ENCODE results near the gene DCTN2.
A peak's percentile ranks its signal among the peaks of the same experiment; 100 is the strongest.
"Not testable (repeated sequence)": the region's sequence is repeated elsewhere in the genome, so short reads cannot be mapped to it uniquely, and the experiment has no call there.

Gene DCTN2

GRCh38 chr12:57513677-57514076 lies 33.3 kb downstream of the DCTN2 start:
- not testable (repeated sequence) for DNase-seq

GRCh38 chr12:57513266-57513665 lies 33.7 kb downstream of the DCTN2 start:
- DNase-seq = no peak

GRCh38 chr12:57512665-57513064 lies 34.3 kb downstream of the DCTN2 start:
- no peak for DNase-seq

DNA sequence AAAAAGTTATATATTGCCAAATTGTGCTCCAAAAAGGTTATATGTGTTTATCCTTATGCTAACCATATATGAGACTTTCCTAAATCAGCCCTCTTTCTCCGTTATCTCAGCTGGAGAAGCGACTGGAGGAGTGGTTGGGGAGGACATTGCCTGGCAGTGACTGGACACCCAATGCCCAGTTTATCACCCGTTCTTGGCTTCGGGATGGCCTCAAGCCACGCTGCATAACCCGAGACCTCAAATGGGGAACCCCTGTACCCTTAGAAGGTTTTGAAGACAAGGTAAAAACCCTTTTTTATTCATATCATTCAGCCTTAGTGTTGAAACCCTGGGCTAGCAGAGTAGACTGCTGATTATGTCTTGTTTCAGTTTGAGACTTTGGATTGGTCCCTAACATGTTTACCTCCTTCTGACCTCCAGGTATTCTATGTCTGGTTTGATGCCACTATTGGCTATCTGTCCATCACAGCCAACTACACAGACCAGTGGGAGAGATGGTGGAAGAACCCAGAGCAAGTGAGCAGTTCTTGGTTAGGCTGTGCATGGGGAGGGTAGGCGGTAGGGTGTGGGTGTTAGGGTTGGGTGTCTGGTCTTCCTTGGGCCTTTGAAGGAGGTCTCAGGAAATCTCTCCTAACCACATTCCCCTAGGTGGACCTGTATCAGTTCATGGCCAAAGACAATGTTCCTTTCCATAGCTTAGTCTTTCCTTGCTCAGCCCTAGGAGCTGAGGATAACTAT lies 35.2 kb downstream of the DCTN2 start:
- DNase-seq = no peak

DNA sequence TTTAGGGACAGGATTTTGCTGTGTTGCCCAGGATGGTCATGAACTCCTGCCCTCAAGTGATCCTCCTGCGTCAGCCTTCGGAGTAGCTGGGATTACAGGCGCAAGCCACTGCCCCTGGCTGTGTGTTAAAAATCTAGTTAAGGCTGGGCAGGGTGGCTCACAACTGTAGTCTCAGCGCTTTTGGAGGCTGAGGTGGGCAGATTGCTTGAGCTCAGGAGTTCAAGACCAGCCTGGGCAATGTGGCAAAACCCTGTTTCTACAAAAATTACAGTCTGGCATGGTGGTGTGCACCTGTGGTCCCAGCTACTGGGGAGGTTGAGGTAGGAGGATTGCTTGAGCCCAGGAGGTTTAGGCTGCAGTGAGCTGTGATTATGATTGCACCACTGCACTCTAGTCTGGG lies 35.8 kb downstream of the DCTN2 start:
- no peak for DNase-seq

GRCh38 chr12:57507796-57508195 lies 39.2 kb downstream of the DCTN2 start:
- DNase-seq = not testable (repeated sequence)

GRCh38 chr12:57506541-57506940 lies 40.5 kb downstream of the DCTN2 start:
- DNase-seq = not testable (repeated sequence)

GRCh38 chr12:57502311-57502969 lies 44.6 kb downstream of the DCTN2 start:
- not testable (repeated sequence) for DNase-seq

- DNase-seq = no peak
Measured at GRCh38 chr12:57500213-57500612, 46.8 kb downstream of the DCTN2 start.

DNA sequence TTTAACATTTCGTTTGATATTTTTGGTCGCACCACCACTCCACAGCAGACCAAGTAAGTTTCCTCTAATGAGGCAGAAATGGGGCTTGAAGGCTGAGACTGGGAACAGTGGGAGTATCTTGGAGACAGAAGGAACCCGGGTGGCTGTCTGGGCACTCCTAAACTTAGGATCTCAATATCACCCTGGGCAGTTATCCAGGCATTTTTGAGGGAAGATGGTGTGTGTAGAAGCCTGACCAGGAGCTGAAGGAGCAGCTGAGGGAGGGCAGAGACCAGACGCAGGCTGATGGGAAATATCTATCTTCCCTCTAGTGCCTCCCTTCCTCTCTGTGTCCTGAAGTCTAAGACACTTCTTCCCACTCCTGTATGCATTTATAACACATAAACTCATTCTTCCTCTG lies 48.4 kb downstream of the DCTN2 start:
- DNase-seq = no peak

- no peak for DNase-seq
Measured at GRCh38 chr12:57498132-57498502, 48.9 kb downstream of the DCTN2 start.

DNA sequence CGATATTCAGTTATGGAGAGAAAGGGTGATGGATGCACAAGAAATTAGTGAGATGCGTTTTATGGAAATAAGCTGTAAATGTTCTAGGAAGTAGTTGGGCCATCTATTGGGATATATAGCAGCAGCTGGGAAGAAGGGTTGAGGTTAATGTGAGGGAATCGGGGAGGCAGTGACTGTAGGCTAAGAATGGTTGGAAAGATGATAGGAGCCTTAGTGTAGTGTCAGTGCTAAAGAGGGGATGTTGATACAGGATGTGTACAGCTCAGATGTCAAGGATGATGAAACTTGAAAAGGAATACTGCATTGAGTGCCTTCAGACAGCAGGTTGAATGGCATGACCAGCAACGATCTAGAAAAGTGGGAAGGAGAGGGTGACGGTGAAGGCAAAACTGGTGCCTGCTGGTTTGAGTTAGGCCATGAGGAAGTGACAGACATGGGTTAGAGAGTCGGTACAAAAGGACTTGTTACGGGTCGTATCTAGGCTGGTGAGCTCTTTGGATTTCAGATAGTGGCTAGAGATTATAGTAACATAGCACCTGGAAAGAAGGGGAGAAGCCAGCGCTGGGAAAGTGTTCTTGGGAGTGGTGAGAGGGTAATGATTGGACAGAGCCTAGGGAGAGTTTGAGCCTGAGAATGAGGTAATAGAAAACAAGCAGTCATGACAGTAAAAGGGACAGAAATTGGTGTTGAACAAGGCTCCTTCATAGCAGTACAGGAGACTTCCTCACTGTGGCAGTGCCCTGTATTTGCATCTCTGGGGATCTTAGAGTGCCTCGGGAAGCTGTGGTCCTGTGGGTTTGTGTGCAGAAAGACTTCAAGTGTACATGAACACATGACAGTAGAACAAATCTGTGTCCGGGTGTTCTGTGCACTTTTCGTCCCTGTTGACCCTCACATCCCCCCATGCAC lies 49.5 kb downstream of the DCTN2 start:
- DNase-seq = no peak

- DNase-seq = no peak
Measured at GRCh38 chr12:57496822-57497221, 50.2 kb downstream of the DCTN2 start.

DNA sequence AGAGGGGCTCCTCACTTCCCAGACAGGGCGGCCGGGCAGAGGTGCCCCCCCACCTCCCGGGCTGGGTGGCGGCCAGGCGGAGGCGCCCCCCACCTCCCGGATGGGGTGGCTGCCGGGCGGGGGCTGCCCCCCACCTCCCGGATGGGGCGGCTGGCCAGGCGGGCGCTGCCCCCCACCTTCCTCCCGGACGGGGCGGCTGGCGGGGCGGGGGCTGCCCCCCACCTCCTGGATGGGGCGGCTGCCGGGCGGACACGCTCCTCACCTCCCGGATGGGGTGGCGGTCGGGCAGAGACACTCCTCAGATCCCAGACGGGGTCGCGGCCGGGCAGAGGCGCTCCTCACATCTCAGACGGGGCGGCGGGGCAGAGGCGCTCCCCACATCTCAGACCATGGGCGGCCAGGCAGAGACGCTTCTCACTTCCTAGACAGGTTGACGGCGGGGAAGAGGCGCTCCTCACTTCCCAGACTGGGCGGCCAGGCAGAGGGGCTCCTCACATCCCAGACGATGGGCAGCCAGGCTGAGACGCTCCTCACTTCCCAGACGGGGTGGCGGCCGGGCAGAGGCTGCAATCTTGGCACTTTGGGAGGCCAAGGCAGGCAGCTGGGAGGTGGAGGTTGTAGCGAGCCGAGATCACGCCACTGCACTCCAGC lies 51.8 kb downstream of the DCTN2 start:
- not testable (repeated sequence) for DNase-seq

DNA sequence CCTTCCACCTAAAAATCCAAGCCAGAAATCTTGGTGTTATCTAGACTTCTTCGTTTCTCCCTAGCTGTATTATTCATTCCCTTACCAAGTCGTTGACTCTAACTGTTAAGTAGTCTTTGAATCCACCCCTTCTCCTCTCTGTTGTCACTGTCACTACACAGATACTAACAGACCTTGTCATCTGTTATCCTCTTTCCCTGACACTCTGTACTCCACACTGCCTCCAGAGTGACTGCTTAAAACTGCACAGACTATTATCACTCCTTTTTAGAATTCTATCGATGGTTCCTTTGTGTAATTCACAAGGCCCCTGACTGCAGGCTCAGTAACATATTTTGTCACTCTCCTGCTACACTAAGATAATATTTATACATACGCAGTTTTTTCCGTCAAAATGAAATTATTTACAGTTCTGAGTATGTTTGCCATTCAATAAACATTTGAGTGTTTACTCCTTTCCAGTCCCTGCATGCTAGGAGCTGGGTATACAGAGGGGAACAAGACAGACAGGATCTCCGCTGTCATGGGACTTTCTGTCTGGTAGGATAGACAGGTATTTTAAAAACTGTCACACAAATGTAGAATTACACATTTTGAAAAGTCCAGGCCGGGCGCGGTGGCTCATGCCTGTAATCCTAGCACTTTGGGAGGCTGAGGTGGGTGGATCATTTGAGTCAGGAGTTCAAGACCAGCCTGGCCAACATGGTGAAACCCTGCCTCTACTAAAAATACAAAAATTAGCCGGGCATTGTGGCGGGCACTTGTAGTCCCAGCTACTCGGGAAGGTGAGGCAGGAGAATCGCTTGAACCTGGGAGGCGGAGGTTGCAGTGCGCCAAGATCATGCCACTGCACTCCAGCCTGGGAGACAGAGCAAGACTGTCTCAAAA lies 55.4 kb downstream of the DCTN2 start:
- no peak for DNase-seq

GRCh38 chr12:57490126-57490525 lies 56.9 kb downstream of the DCTN2 start:
- no peak for DNase-seq

GRCh38 chr12:57489157-57489641 lies 57.8 kb downstream of the DCTN2 start:
- no peak for DNase-seq

DNA sequence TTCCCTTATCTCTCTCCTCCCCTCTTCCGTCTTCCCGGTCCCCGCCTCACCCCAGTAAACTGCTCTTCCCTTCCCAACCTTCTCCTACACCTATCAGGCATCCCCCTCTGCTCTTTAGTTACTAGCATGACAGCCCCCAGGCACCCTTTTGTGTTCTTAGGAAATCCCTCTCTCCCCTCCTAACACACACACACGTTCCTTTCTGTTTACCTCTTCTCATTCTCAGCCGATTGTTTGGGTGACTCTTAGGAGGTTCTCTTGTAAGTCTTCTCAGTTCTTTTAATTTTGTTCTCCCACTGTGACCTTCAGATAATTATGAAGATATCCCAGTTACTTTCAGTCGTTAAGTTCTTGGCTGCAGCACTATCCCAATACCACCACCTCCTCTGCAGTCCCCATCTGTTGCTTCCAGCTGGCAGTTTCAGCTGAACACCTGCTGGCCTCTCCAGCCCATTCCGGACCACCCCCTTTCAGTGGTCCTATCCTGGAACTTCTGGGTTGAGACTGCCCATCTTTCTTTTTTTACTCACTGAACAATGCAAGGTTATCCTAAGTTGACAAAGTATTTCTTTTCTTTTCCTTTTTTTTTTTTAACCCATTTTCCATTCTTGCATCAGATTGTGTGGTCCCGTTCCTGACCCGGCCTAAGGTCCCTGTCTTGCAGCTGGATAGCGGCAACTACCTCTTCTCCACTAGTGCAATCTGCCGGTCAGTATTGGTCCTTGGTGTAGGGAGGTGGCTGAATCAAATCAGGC lies 58.4 kb downstream of the DCTN2 start:
- no peak for DNase-seq

DNA sequence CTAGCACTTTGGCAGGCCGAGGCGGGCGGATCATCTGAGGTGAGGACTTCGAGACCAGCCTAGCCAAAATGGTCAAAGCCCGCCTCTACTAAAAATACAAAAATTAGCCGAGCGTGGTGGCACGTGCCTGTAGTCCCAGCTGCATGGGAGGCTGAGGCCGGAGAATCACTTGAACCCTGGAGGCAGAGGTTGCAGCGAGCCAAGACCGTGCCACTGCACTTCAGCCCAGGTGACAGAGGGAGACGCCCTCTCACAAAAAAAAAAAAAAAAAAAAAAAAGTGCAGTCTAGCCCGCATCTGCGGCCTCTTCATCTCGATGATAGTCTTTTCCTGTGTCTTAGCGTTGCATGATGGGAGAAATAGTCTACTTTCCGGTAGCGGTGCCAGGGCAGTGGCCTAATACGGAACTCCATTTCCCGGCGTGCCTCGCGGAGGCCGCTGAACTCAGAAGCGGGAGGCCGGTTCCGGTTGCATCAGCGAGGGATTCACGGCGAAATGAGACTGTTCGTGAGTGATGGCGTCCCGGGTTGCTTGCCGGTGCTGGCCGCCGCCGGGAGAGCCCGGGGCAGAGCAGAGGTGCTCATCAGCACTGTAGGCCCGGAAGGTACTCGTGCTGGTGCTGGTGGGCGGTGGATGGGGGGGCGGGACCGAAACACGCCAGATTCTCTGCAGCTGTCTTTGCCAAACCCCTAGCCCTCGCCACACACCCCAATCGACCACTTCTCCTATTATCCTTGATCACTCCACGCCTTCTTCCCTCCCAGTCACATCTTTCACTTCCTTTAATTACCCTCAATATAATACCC lies 59.2 kb downstream of the DCTN2 start, which contains the start of gene MARS1:
MARS1 (plus strand) TSS at position 472 of the 805 bp plus-strand sequence; CDS start at position 495, 23 bp downstream.
- DNase-seq = peak; percentile 92

DNA sequence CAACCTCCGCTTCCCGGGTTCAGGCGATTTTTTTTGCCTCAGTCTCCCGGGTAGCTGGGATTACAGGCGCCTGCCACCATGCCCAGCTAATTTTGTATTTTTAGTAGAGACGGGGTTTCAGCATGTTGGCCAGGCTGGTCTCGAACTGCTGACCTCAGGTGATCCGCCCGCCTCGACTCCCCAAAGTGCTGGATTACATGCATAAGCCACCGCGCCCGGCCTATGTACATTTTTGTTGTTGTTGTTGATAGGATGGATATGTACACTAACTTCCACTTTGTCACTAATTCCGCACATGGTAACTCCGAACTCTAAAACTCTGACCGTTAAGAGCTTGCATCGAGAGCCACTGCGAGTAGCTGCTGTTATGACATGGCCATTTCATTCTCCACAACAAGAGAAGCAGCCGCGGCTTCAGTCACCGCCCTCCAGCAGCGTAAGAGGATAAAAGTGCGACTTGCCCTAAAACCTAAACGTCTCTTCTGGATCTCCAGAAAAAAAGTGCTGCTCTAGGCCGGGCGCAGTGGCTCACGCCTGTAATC lies 59.9 kb downstream of the DCTN2 start:
- no peak for DNase-seq

Measured in stimulated activated CD8-positive, alpha-beta memory T cell treated with anti-CD3 and anti-CD28 coated beads, Interleukin-4, amount 100 ng/mL, for 48 hours (primary cell).